ENCODE measurements around the gene JARID2. TPM values are rescaled to one million over a fixed set of nuclear protein-coding genes. Genes with fewer than 3 reads are reported as not detected.
"Not testable (repeated sequence)": the region's sequence is repeated elsewhere in the genome, so short reads cannot be mapped to it uniquely, and the experiment has no call there.

The JARID2 gene
- total and polyA plus RNA-seq, 8 donors: 2.4 to 6.7 (median 3.7) TPM

- ATAC-seq (peak; percentile 68 to 86 (median 76)), FAIRE-seq (no peak), DNase-seq (peak in 1 of 6 donors; percentile 17)
- no peaks in the 10 kb centered on the region for H3K9me3 ChIP-seq
- H3K4me1 ChIP-seq: peaks cover 0 to 5% (median 0%) of the 10 kb centered on the region in 3 donors
- TF ChIP-seq, protein P1, sequence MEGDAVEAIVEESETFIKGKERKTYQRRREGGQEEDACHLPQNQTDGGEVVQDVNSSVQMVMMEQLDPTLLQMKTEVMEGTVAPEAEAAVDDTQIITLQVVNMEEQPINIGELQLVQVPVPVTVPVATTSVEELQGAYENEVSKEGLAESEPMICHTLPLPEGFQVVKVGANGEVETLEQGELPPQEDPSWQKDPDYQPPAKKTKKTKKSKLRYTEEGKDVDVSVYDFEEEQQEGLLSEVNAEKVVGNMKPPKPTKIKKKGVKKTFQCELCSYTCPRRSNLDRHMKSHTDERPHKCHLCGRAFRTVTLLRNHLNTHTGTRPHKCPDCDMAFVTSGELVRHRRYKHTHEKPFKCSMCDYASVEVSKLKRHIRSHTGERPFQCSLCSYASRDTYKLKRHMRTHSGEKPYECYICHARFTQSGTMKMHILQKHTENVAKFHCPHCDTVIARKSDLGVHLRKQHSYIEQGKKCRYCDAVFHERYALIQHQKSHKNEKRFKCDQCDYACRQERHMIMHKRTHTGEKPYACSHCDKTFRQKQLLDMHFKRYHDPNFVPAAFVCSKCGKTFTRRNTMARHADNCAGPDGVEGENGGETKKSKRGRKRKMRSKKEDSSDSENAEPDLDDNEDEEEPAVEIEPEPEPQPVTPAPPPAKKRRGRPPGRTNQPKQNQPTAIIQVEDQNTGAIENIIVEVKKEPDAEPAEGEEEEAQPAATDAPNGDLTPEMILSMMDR (IDR thresholded peaks at IDR 0.05): no peak
- no peak overlapping the region for H3K4me3 ChIP-seq
- intact Hi-C loops (cut with DNase I): no loop called here
- no peaks in the 10 kb centered on the region for H3K36me3 ChIP-seq
- no peaks in the 10 kb centered on the region for H3K27me3 ChIP-seq
- no peak overlapping the region for H3K27ac ChIP-seq
- WGBS, 2 donors: 68 to 80% methylated on average over 5 of the region's 5 CpGs
Observed at GRCh38 chr6:15322781-15323536, 77.1 kb downstream of the JARID2 start.

- H3K27ac ChIP-seq; H3K36me3 ChIP-seq; H3K27me3 ChIP-seq; intact Hi-C loops (cut with DNase I); DNase-seq; H3K4me1 ChIP-seq; H3K4me3 ChIP-seq; H3K9me3 ChIP-seq; FAIRE-seq; ATAC-seq: not testable (repeated sequence)
- WGBS, 2 donors: 97% methylated on average over 11 of the region's 11 CpGs
Observed at GRCh38 chr6:15323611-15324010, 77.7 kb downstream of the JARID2 start.

DNA sequence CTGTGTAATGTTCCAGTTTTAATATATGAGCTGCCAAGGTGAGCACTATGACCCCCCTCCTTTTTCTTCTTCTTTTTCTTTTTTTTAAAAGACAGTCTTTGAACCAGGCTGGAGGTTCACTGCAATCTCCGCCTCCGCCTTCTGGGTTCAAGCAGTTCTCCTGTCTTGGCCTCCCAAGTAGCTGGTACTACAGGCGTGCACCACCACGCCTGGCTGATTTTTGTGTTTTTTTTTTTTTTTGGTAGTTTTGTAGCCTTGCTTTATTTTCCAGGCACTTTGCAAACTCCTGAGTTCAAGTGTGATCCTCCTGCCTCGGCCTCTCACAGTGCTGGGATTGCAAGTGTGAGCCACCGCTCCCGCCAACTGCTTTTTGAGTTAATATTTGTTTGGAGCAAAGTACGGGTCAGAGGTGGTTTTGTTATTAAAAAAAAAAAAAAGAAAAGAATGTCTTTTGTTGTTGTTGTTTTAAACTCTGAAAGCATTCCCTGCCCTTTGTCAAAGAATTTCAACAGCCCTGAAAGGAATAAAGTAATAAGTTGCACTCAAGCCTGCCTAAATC, 78.6 kb downstream of the JARID2 start:
- no peaks in the 10 kb centered on the region for H3K36me3 ChIP-seq
- TF ChIP-seq, protein P1 (IDR thresholded peaks at IDR 0.05): no peak
- no peak for FAIRE-seq
- H3K4me3 ChIP-seq: no peak overlapping the region
- H3K9me3 ChIP-seq: no peaks in the 10 kb centered on the region
- WGBS, 2 donors: 83 to 86% methylated on average over 8 of the region's 8 CpGs
- no peak overlapping the region for H3K27ac ChIP-seq
- ATAC-seq: no peak
- H3K27me3 ChIP-seq: no peaks in the 10 kb centered on the region
- peaks cover 0 to 5% (median 0%) of the 10 kb centered on the region in 3 donors for H3K4me1 ChIP-seq
- intact Hi-C loops (cut with DNase I): no loop called here
- DNase-seq: no peak

- no peaks in the 10 kb centered on the region for H3K9me3 ChIP-seq
- H3K4me3 ChIP-seq: no peak overlapping the region
- DNase-seq (no peak), ATAC-seq (no peak), FAIRE-seq (no peak)
- H3K36me3 ChIP-seq: no peaks in the 10 kb centered on the region
- H3K4me1 ChIP-seq: peaks cover 0 to 5% (median 0%) of the 10 kb centered on the region in 3 donors
- WGBS, 2 donors: 71 to 89% methylated on average over 5 of the region's 5 CpGs
- no peak overlapping the region for H3K27ac ChIP-seq
- H3K27me3 ChIP-seq: no peaks in the 10 kb centered on the region
- intact Hi-C loops (cut with DNase I): no loop called here
- TF ChIP-seq, protein P1 (IDR thresholded peaks at IDR 0.05): no peak
Observed at GRCh38 chr6:15325540-15325955, 79.7 kb downstream of the JARID2 start.

- FAIRE-seq (no peak), ATAC-seq (no peak), DNase-seq (no peak)
- intact Hi-C loops (cut with DNase I): no loop called here
- Histone ChIP-seq H3K27ac (no peak overlapping the region), H3K4me3 (no peak overlapping the region), H3K9me3 (no peaks in the 10 kb centered on the region), H3K4me1 (peaks cover 0 to 7% (median 0%) of the 10 kb centered on the region in 3 donors), H3K27me3 (no peaks in the 10 kb centered on the region), H3K36me3 (no peaks in the 10 kb centered on the region)
- 69 to 85% methylated on average over 6 of the region's 6 CpGs for WGBS, 2 donors
- TF ChIP-seq, protein P1 (IDR thresholded peaks at IDR 0.05): no peak
Observed at GRCh38 chr6:15326067-15326614, 80.3 kb downstream of the JARID2 start.

All from pancreas (tissue), 10 donors.